Loucy (cell line): ENCODE results near the gene AACS.

Experiments used
- H2AFZ ChIP-seq: fragments of 200-600 bp; sonication (generic); 2 replicates; pipeline ENCODE4 v1.6.0; 2016; ENCODE audit warnings: antibody characterized with exemption, mild to moderate bottlenecking, low read length, moderate library complexity
- H3F3A ChIP-seq: fragments of 200-600 bp; 2 replicates; pipeline ENCODE4 v1.6.0; 2016; ENCODE audit warnings: antibody characterized with exemption, low read depth, mild to moderate bottlenecking
- H3K27me3 ChIP-seq: fragments of 200-600 bp; sonication (generic); 2 replicates; pipeline ENCODE4 v1.6.1; 2014; ENCODE audit warnings: low read length, mild to moderate bottlenecking; ENCODE audit not compliant: insufficient read depth, poor library complexity, severe bottlenecking
- H3K36me3 ChIP-seq: fragments of 200-600 bp; sonication (generic); 2 replicates; pipeline ENCODE4 v1.6.1; 2016; ENCODE audit warnings: low read length; ENCODE audit not compliant: insufficient read depth
- H3K4me1 ChIP-seq: fragments of 200-600 bp; sonication (generic); 2 replicates; pipeline ENCODE4 v1.5.1; 2014; ENCODE audit warnings: low read length, mild to moderate bottlenecking; ENCODE audit not compliant: insufficient read depth, poor library complexity, severe bottlenecking
- H3K4me2 ChIP-seq: fragments of 200-600 bp; sonication (generic); 2 replicates; pipeline ENCODE4 v1.6.0; 2014; ENCODE audit warnings: antibody characterized with exemption, low read length, low read depth, mild to moderate bottlenecking; ENCODE audit not compliant: poor library complexity, severe bottlenecking
- H3K4me3 ChIP-seq: fragments of 200-600 bp; sonication (generic); 2 replicates; pipeline ENCODE4 v1.5.1; 2014; ENCODE audit warnings: low read length, mild to moderate bottlenecking, mixed read lengths; ENCODE audit not compliant: poor library complexity, severe bottlenecking
- H3K79me2 ChIP-seq: fragments of 200-600 bp; sonication (generic); 2 replicates; pipeline ENCODE4 v1.6.1; 2014; ENCODE audit warnings: low read length; ENCODE audit not compliant: insufficient read depth
- H3K9ac ChIP-seq: fragments of 200-600 bp; sonication (generic); 2 replicates; pipeline ENCODE4 v1.6.0; 2014; ENCODE audit warnings: mild to moderate bottlenecking, low read depth, low read length, moderate library complexity; ENCODE audit not compliant: poor library complexity, severe bottlenecking
- H3K9me2 ChIP-seq: fragments of 200-600 bp; sonication (generic); replicated peaks from 2 replicates; pipeline ENCODE4 v1.6.1; 2016; ENCODE audit warnings: low read depth, low read length, mixed read lengths
- H3K9me3 ChIP-seq: fragments of 200-600 bp; sonication (generic); 2 replicates; pipeline ENCODE4 v1.6.1; 2014; ENCODE audit warnings: mild to moderate bottlenecking, antibody characterized with exemption, low read length, low read depth; ENCODE audit not compliant: insufficient read depth
- H4K20me1 ChIP-seq: fragments of 200-600 bp; sonication (generic); 2 replicates; pipeline ENCODE4 v1.6.0; 2014; ENCODE audit warnings: antibody characterized with exemption, low read length, mild to moderate bottlenecking; ENCODE audit not compliant: insufficient read depth, poor library complexity, severe bottlenecking
- CTCF ChIP-seq: fragments of 200-600 bp; sonication (generic); conservative IDR thresholded peaks from 2 replicates; pipeline ENCODE4 v1.5.1; 2014; ENCODE audit warnings: mild to moderate bottlenecking, antibody characterized with exemption, low read length
- EZH2phosphoT487 ChIP-seq: fragments of 200-600 bp; IDR thresholded peaks from 2 replicates; pipeline ENCODE4 v1.6.1; 2018; ENCODE audit warnings: antibody characterized with exemption, mild to moderate bottlenecking, moderate library complexity, borderline replicate concordance

AACS gene

GRCh38 chr12:125065021-125065918, at the start of gene AACS:
Gene AACS, plus strand, starts transcription at chr12:125065435. Its CDS starts 150 bp downstream, at chr12:125065585.
- Histone ChIP-seq H3K4me3 (peak within 1 kb of the TSS; percentile 78), H4K20me1 (peaks cover 12% of the 10 kb centered on the region), H3K4me2 (peak within 1 kb of the TSS; percentile 99), H3K9me2 (no peaks in the 10 kb centered on the region), H3F3A (no peaks in the 10 kb centered on the region), H3K27me3 (no peaks in the 10 kb centered on the region), H3K79me2 (peaks cover 30% of the 10 kb centered on the region), H3K9me3 (0 out of 2 replicates have a peak, but pooled peaks cover 4% of the 10 kb centered on the region), H3K36me3 (no peaks in the 10 kb centered on the region), H2AFZ (peak within 1 kb of the TSS; percentile 81), H3K4me1 (peaks cover 23% of the 10 kb centered on the region), H3K9ac (peak within 1 kb of the TSS; percentile 86)
- TF ChIP-seq EZH2phosphoT487 (no peak), CTCF (no peak)

GRCh38 chr12:125015680-125016310, 49.4 kb upstream of the AACS start:
- Histone ChIP-seq H3K79me2 (peaks cover 16% of the 10 kb centered on the region; the same call in 1 of the 2 replicates), H2AFZ (no peak overlapping the region), H3K9me2 (no peaks in the 10 kb centered on the region), H3K27me3 (no peaks in the 10 kb centered on the region), H3K4me3 (no peak overlapping the region), H3F3A (no peaks in the 10 kb centered on the region), H4K20me1 (peaks cover 4% of the 10 kb centered on the region), H3K36me3 (peaks cover 67% of the 10 kb centered on the region; the same call in 1 of the 2 replicates), H3K9me3 (no peaks in the 10 kb centered on the region), H3K9ac (no peak overlapping the region), H3K4me2 (no peak overlapping the region), H3K4me1 (no peaks in the 10 kb centered on the region)
- TF ChIP-seq EZH2phosphoT487: no peak
- no peak for TF ChIP-seq CTCF

GRCh38 chr12:125017801-125018200, 47.4 kb upstream of the AACS start:
- H3K9me3 ChIP-seq: no peaks in the 10 kb centered on the region
- no peak overlapping the region for H3K4me2 ChIP-seq
- H2AFZ ChIP-seq: no peak overlapping the region
- H3K4me3 ChIP-seq: no peak overlapping the region
- no peaks in the 10 kb centered on the region for H3K4me1 ChIP-seq
- no peaks in the 10 kb centered on the region for H3K27me3 ChIP-seq
- no peaks in the 10 kb centered on the region for H3K9me2 ChIP-seq
- H3K9ac ChIP-seq: no peak overlapping the region
- TF ChIP-seq CTCF (no peak), EZH2phosphoT487 (no peak)
- H3K79me2 ChIP-seq: no peaks in the 10 kb centered on the region
- H4K20me1 ChIP-seq: no peaks in the 10 kb centered on the region
- peaks cover 58% of the 10 kb centered on the region; the same call in 1 of the 2 replicates for H3K36me3 ChIP-seq
- no peaks in the 10 kb centered on the region for H3F3A ChIP-seq
